Coronary artery (tissue), 2 donors: ENCODE measurements around the gene ITSN1.
"Not testable (repeated sequence)": the region's sequence is repeated elsewhere in the genome, so short reads cannot be mapped to it uniquely, and the experiment has no call there.

Experiments
- DNase-seq: peaks from one replicate; pipeline ENCODE4 v3.0.0-alpha.2; 2017; ENCODE audit warnings: low spot score
- H3K27ac ChIP-seq, 2 donors: fragments of 200-600 bp; sonication (generic); one replicate each; pipeline ENCODE4 v1.5.1; 2016 to 2019
- H3K4me3 ChIP-seq: fragments of 200-600 bp; sonication (generic); 2 replicates; pipeline ENCODE4 v1.5.1; 2016; ENCODE audit warnings: mild to moderate bottlenecking, moderate library complexity
- TF ChIP-seq, protein P1 (sequence below): fragments of 200-600 bp; sonication (generic); IDR thresholded peaks from one replicate; pipeline ENCODE4 v1.5.1; 2019; ENCODE audit warnings: antibody characterized with exemption

The ITSN1 gene

DNA sequence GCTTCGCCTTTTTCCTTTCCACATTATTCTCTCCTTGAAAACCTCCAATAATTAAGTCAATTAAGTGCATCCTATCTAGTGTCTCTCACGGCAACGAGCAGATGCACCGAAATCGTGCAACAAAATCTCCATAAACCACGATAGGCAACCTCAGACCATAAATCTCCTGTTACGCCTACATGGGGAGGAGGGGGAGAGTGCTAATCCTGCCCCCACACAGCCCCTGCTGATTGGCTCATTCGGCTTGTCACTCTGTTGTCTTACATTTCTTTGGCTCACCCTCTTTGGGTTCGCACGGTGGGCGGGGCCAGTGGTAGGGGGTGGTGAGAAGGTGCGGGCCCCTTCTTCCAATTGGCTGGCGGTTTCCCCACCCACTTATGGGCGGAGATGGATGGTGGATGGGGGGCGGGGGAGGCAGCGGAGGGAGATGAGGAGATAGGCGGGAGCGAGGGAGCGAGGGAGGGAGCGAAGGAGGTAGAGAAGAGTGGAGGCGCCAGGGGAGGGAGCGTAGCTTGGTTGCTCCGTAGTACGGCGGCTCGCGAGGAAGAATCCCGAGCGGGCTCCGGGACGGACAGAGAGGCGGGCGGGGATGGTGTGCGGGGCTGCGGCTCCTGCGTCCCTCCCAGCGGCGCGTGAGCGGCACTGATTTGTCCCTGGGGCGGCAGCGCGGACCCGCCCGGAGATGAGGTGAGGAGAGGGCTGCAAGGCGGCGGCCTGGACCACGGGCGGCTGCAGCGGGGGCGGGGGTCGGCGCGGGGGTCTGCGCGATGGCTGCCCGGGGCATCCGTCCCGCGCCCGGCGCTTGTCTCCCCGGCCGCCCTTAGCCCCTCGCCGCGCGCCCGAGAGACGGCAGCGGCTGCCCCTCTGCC lies at the start of gene ITSN1:
TSS of gene ITSN1 (plus strand) at position 475 of the 869 bp plus-strand sequence. CDS start 76,328 bp downstream, outside the sequence.
- Histone ChIP-seq H3K27ac (peak within 1 kb of the TSS; percentile 87 to 96), H3K4me3 (peak within 1 kb of the TSS; percentile 92)
- DNase-seq, result peak; percentile 100
- TF ChIP-seq, protein P1, sequence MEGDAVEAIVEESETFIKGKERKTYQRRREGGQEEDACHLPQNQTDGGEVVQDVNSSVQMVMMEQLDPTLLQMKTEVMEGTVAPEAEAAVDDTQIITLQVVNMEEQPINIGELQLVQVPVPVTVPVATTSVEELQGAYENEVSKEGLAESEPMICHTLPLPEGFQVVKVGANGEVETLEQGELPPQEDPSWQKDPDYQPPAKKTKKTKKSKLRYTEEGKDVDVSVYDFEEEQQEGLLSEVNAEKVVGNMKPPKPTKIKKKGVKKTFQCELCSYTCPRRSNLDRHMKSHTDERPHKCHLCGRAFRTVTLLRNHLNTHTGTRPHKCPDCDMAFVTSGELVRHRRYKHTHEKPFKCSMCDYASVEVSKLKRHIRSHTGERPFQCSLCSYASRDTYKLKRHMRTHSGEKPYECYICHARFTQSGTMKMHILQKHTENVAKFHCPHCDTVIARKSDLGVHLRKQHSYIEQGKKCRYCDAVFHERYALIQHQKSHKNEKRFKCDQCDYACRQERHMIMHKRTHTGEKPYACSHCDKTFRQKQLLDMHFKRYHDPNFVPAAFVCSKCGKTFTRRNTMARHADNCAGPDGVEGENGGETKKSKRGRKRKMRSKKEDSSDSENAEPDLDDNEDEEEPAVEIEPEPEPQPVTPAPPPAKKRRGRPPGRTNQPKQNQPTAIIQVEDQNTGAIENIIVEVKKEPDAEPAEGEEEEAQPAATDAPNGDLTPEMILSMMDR, result no peak

DNA sequence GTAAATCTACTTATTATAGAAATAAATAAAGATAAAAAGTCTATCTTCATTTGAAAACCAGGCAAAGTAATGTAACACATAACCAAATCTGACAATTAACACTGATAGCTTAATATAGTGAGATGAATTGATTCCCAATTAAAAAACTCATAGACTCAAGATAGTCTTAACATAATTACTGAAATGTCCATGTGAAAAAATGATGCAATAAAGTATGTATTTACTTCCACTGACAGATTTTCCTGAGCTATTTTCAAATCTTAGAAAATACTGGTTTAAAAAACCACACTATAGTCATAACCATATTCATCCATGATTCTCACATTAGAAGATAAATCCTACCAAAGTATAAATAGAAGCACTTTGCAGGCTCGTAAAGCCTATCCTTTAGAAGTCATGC lies 44.2 kb upstream of the ITSN1 start:
- H3K27ac ChIP-seq, result no peak overlapping the region
- TF ChIP-seq, protein P1, result no peak
- no peak for DNase-seq
- no peak overlapping the region for H3K4me3 ChIP-seq

DNA sequence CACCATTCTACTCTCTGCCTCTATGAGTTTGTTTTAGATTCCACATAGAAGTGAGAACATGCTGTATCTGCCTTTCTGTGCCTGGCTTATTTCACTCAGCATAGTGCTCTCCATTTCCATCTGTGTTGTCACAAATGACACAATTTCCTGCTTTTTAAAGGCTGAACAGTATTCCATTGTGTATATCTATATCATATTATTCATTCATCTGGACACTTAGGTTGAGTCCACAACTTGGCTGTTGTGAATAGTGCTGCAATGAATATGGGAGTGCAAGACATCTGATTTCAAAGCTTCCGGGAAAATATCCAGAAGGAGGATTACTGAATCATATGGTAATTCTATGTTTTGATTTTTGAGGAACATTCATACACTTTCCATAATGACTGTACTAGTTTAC lies 33.7 kb upstream of the ITSN1 start:
- TF ChIP-seq, protein P1, result no peak
- Histone ChIP-seq H3K4me3 (no peak overlapping the region), H3K27ac (peak overlapping the region in 1 of 2 donors; percentile 3)
- no peak for DNase-seq

DNA sequence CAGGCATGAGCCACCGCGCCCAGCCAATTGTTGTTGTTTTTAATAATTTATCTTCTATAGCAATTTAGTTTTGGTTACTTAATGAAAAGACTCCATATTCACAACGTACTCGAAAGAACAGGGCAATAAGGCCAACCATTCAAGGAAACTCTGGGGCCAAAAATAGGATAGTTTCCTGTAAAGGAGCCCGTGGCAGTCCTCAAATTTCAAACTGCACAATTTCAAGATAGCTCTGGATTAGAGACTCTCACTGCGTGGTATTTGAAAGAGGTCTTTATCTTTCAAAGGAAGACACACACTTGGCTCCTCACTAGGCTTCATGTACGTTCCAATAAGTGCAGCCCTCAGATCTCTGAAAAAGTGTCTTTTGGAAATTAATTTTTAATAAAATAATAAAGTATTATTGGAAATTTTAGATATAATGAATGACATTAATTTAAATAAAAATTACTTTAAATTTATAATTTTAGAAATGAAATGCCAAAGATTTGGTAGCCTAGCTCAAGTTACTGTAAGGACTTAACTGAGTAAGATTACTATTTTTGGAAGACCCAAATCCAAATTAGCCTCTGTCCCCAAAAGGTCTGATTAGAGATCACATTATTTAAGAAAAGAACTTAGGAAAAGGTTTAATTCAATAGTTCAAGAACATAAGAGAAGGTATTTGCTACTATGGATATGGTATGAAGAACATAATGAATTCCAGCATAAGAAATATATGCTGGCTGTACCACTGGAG lies 31.1 kb upstream of the ITSN1 start:
- no peak overlapping the region for H3K4me3 ChIP-seq
- no peak overlapping the region for H3K27ac ChIP-seq
- TF ChIP-seq, protein P1, result no peak
- no peak for DNase-seq

DNA sequence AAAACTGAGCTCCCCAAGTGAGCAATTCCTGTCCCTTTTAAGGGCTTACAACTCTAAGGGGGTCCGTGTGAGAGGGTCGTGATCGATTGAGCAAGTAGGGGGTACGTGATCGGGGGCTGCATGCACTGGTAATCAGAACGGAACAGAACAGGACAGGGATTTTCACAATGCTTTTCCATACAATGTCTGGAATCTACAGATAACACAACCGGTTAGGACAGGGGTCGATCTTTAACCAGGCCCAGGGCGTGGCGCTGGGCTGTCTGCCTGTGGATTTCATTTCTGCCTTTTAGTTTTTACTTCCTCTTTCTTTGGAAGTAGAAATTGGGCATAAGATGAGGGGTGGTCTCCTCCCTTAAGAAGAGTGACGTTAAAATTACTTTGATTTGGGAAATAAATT lies 24.7 kb upstream of the ITSN1 start:
- not testable (repeated sequence) for H3K4me3 ChIP-seq, H3K27ac ChIP-seq, DNase-seq

DNA sequence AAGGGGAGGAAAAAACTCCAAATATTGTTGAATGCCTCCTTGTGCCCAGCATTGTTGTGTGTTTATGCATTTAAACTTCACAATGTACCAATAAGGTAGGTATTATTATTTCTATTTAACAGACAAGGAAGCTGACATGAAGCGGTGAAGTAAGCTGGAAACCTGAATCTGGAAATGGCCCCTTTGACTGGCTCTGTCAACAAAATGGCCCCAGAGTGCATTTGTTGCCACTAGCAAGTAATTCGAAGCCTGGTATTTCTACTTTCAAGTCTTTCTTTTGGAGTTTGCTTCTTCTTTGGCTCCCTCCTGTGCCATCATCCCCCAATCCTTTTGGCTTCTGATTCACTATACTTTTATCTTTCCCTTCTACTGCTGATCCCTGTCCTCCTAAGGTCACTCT lies 23.9 kb upstream of the ITSN1 start:
- DNase-seq, result no peak
- no peak overlapping the region for H3K4me3 ChIP-seq
- H3K27ac ChIP-seq, result no peak overlapping the region
- TF ChIP-seq, protein P1, result no peak

DNA sequence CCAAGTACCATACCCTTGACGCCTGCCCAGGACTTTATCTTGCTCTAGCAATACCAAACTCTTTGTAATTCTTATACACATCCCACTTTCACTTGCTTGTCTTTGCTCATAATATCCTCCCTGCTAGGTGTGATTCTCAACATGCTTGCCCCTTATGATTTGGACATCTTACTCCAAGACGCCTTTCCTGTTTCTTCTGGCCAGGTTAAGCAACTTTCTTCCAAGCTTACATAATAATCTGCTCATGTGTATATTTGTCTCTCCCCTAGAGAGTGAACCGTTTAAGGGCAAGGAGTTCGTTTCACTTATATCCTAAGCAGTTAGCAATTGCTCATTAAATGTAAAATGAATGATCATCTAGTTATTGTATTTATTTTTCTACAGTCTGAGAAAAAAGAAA lies 22.6 kb upstream of the ITSN1 start:
- Histone ChIP-seq H3K4me3 (no peak overlapping the region), H3K27ac (no peak overlapping the region)
- DNase-seq, result no peak
- TF ChIP-seq, protein P1, result no peak
